Natural killer cell treated with Interleukin-12 subunit alpha and Interleukin-12 subunit beta and Interleukin-15 and Interleukin-18, amount 100 ng/mL, for 72 hours (primary cell): ENCODE measurements around the gene SEC31B. TPM values are rescaled to one million over a fixed set of nuclear protein-coding genes. Genes with fewer than 3 reads are reported as not detected.

ENCODE experiments used
- total RNA-seq, 2 donors: library from RNA; stranded (reverse); gene quantifications; one replicate each; pipeline ENCODE4 v1.2.3, GENCODE V29; 2022

Gene SEC31B
- total RNA-seq, 2 donors from 2014 or later: 22.7 to 62.2 TPM

Other genes with a start within 250 kb of the SEC31B start
- gene BLOC1S2, start 233.2 kb downstream of the SEC31B start, total RNA-seq: 10 to 100 TPM; 40.5 to 47.3 TPM
- gene PKD2L1, start 189.6 kb downstream of the SEC31B start, total RNA-seq: not detected
- gene SCD, start 172.6 kb downstream of the SEC31B start, total RNA-seq: 10 to 100 TPM; 51.4 to 80.1 TPM
- gene WNT8B, start 56.9 kb downstream of the SEC31B start, total RNA-seq: not detected
- gene NDUFB8, start 10.0 kb upstream of the SEC31B start, total RNA-seq: 100 to 1,000 TPM; 165 to 209 TPM
- 10 to 100 TPM; 49.2 to 57.6 TPM for gene HIF1AN, start 16.1 kb upstream of the SEC31B start, total RNA-seq
- gene PAX2, start 225.7 kb upstream of the SEC31B start, total RNA-seq: not detected